ENCODE results near the gene LRIT2. TPM values are rescaled to one million over a fixed set of nuclear protein-coding genes. Genes with fewer than 3 reads are reported as not detected.

Gene LRIT2
- total RNA-seq, 4 donors from 2014 or later: not detected

GRCh38 chr10:84205853-84206525, 19.4 kb downstream of the LRIT2 start:
- Histone ChIP-seq H3K36me3 (no peaks in the 10 kb centered on the region), H3K27me3 (no peaks in the 10 kb centered on the region), H3K9me3 (no peaks in the 10 kb centered on the region), H3K27ac (no peak overlapping the region), H3K4me1 (no peaks in the 10 kb centered on the region), H3K4me3 (no peak overlapping the region)
- no peak for DNase-seq
- TF ChIP-seq CTCF (IDR thresholded peaks at IDR 0.05) (no peak), POLR2A (IDR thresholded peaks at IDR 0.05) (no peak)
- intact Hi-C loops (cut with DNase I; ENCODE audit: low total_unique reads): no loop called here

- Histone ChIP-seq H3K9me3 (no peaks in the 10 kb centered on the region), H3K4me3 (no peak overlapping the region), H3K27me3 (no peaks in the 10 kb centered on the region), H3K4me1 (no peaks in the 10 kb centered on the region), H3K36me3 (no peaks in the 10 kb centered on the region), H3K27ac (no peak overlapping the region)
- intact Hi-C loops (cut with DNase I; ENCODE audit: low total_unique reads): no loop called here
- DNase-seq: no peak
- TF ChIP-seq POLR2A (IDR thresholded peaks at IDR 0.05) (no peak), CTCF (IDR thresholded peaks at IDR 0.05) (peak in 1 of 4 experiments; percentile 22)
Measured at GRCh38 chr10:84205049-84205852, 20.1 kb downstream of the LRIT2 start.

- H3K4me1 ChIP-seq: no peaks in the 10 kb centered on the region
- H3K27ac ChIP-seq: no peak overlapping the region
- DNase-seq: no peak
- H3K9me3 ChIP-seq: no peaks in the 10 kb centered on the region
- no peak for TF ChIP-seq POLR2A (IDR thresholded peaks at IDR 0.05)
- no peak for TF ChIP-seq CTCF (IDR thresholded peaks at IDR 0.05)
- no peaks in the 10 kb centered on the region for H3K36me3 ChIP-seq
- no peak overlapping the region for H3K4me3 ChIP-seq
- no peaks in the 10 kb centered on the region for H3K27me3 ChIP-seq
- intact Hi-C loops (cut with DNase I; ENCODE audit: low total_unique reads): no loop called here
Measured at GRCh38 chr10:84204610-84205009, 20.7 kb downstream of the LRIT2 start.

GRCh38 chr10:84204122-84204521, 21.2 kb downstream of the LRIT2 start:
- no peaks in the 10 kb centered on the region for H3K4me1 ChIP-seq
- intact Hi-C loops (cut with DNase I; ENCODE audit: low total_unique reads): no loop called here
- no peak overlapping the region for H3K4me3 ChIP-seq
- H3K27ac ChIP-seq: no peak overlapping the region
- H3K36me3 ChIP-seq: no peaks in the 10 kb centered on the region
- no peak for DNase-seq
- no peaks in the 10 kb centered on the region for H3K27me3 ChIP-seq
- no peak for TF ChIP-seq POLR2A (IDR thresholded peaks at IDR 0.05)
- TF ChIP-seq CTCF (IDR thresholded peaks at IDR 0.05): no peak
- no peaks in the 10 kb centered on the region for H3K9me3 ChIP-seq

GRCh38 chr10:84202349-84202748, 23.0 kb downstream of the LRIT2 start:
- no peaks in the 10 kb centered on the region for H3K27me3 ChIP-seq
- TF ChIP-seq CTCF (IDR thresholded peaks at IDR 0.05): no peak
- no peak for TF ChIP-seq POLR2A (IDR thresholded peaks at IDR 0.05)
- intact Hi-C loops (cut with DNase I; ENCODE audit: low total_unique reads): no loop called here
- H3K27ac ChIP-seq: no peak overlapping the region
- no peaks in the 10 kb centered on the region for H3K36me3 ChIP-seq
- no peaks in the 10 kb centered on the region for H3K9me3 ChIP-seq
- H3K4me1 ChIP-seq: no peaks in the 10 kb centered on the region
- DNase-seq: no peak
- H3K4me3 ChIP-seq: no peak overlapping the region

All from uterus (tissue), 4 donors.